Panc1 (cell line): ENCODE results near the gene DNAJC27. TPM values are rescaled to one million over a fixed set of nuclear protein-coding genes. Genes with fewer than 3 reads are reported as not detected.

Experiments
- ATAC-seq: fragments of 200-7000 bp; cut with Tn5 transposase; 2 replicates; pipeline ENCODE4 v1.9.1; 2020; ENCODE audit warnings: mild to moderate bottlenecking, moderate library complexity
- BruUV-seq: library from RNA; stranded (reverse); fragments of 400-500 nt; replicated peaks from 2 replicates; lab custom pipeline; 2021; lab: Mats Ljungman, UMichigan
- CTCF ChIA-PET: fragments of 300-600 bp; sonication (Branson Sonifier 250); formaldehyde crosslinking; loops from one replicate; lab custom pipeline; 2022; ENCODE audit warnings: antibody characterized with exemption; lab: Charles Lee
- POLR2A ChIA-PET: fragments of 300-600 bp; sonication (Branson Sonifier 250); formaldehyde crosslinking; loops from one replicate; lab custom pipeline; 2022; ENCODE audit warnings: antibody characterized with exemption; lab: Charles Lee
- DNase-seq: peaks from one replicate; pipeline ENCODE4 v3.0.0-alpha.2; 2010; ENCODE audit warnings: low read depth, low spot score
- H3K27ac ChIP-seq: 2 replicates; pipeline ENCODE4 v1.5.1; 2011; ENCODE audit warnings: mild to moderate bottlenecking, low read length, inconsistent platforms
- H3K27me3 ChIP-seq: fragments of 200-500 bp; sonication (Bioruptor generic); 2 replicates; pipeline ENCODE4 v1.6.0; 2014; ENCODE audit warnings: low read length, inconsistent platforms; ENCODE audit not compliant: control insufficient read depth, insufficient read depth
- H3K36me3 ChIP-seq: fragments of 200-500 bp; sonication (Bioruptor generic); 2 replicates; pipeline ENCODE4 v1.5.1; 2014; ENCODE audit warnings: inconsistent platforms, mild to moderate bottlenecking, low read length, moderate library complexity; ENCODE audit not compliant: control insufficient read depth, insufficient read depth
- H3K4me1 ChIP-seq: 2 replicates; pipeline ENCODE4 v1.5.1; 2011; ENCODE audit warnings: inconsistent platforms, mild to moderate bottlenecking, low read length, moderate library complexity; ENCODE audit not compliant: control insufficient read depth, insufficient read depth
- H3K4me3 ChIP-seq, 2 experiments: 2 replicates each; pipeline ENCODE4 v1.5.1; 2011 to 2012; ENCODE audit warnings: low read depth in 2 of 2, low read length in 2 of 2, mild to moderate bottlenecking in 2 of 2, inconsistent platforms in 1 of 2, moderate library complexity in 1 of 2
- H3K9me3 ChIP-seq: fragments of 200-500 bp; sonication (Bioruptor generic); 2 replicates; pipeline ENCODE4 v1.5.1; 2014; ENCODE audit warnings: low read depth, mild to moderate bottlenecking, inconsistent platforms, low read length, moderate library complexity; ENCODE audit not compliant: control insufficient read depth, insufficient read depth
- CTCF ChIP-seq: fragments of 450-650 bp; IDR thresholded peaks from 2 replicates; pipeline ENCODE4 v1.5.1; 2017; ENCODE audit warnings: mild to moderate bottlenecking
- POLR2AphosphoS5 ChIP-seq: IDR thresholded peaks from 2 replicates; pipeline ENCODE4 v1.6.1; 2012; ENCODE audit warnings: mild to moderate bottlenecking, low read depth, low read length, moderate library complexity
- SIN3A ChIP-seq: IDR thresholded peaks from 2 replicates; pipeline ENCODE4 v1.6.1; 2012; ENCODE audit warnings: low read depth, mild to moderate bottlenecking, low read length, moderate library complexity, borderline replicate concordance; ENCODE audit not compliant: insufficient read depth
- TCF7L2 ChIP-seq: IDR thresholded peaks from 2 replicates; pipeline ENCODE4 v1.6.1; 2011; ENCODE audit warnings: mild to moderate bottlenecking, low read depth, low read length, inconsistent platforms
- in situ Hi-C: cut with HindIII; loops from 2 replicates; pipeline ENCODE4 v1.10.0; 2016; ENCODE audit warnings: low sequenced_read_pairs, low pct_unique_long_range_greater_than_20kb
- intact Hi-C: fragments of 100-400 bp; cut with micrococcal nuclease; formaldehyde crosslinking; loops from one replicate; pipeline ENCODE4 v1.10.0; 2022; ENCODE audit not compliant: unreplicated experiment
- total RNA-seq: library from RNA; stranded (reverse); gene quantifications from one replicate; pipeline ENCODE4 v1.2.1, GENCODE V29; 2021; ENCODE audit not compliant: unreplicated experiment
- TF ChIP-seq, protein P1 (sequence below), 2 experiments: IDR thresholded peaks; 2 replicates each; pipeline ENCODE4 v1.6.1; 2011 to 2012; ENCODE audit warnings: low read depth in 2 of 2, control low read depth in 1 of 2, low read length in 1 of 2, mild to moderate bottlenecking in 1 of 2, moderate library complexity in 1 of 2; ENCODE audit not compliant: insufficient read depth in 1 of 2

DNAJC27 gene
- total RNA-seq, 1 experiment from 2014 or later = 4.9 TPM

- intact Hi-C loops (no loop called here), in situ Hi-C loops (no loop called here)
- BruUV-seq = no TSS peak
Measured at GRCh38 chr2:24971286-24971535, 544 bp downstream of the DNAJC27 start.

GRCh38 chr2:24970483-24971285, 1.1 kb downstream of the DNAJC27 start:
- Histone ChIP-seq H3K27me3 (no peaks in the 10 kb centered on the region), H3K36me3 (no peaks in the 10 kb centered on the region; the same call in 1 of the 2 replicates), H3K27ac (peak overlapping the region; percentile 97), H3K4me3 (peak overlapping the region; percentile 72 to 88), H3K9me3 (no peaks in the 10 kb centered on the region), H3K4me1 (peaks cover 6% of the 10 kb centered on the region; the same call in 1 of the 2 replicates)
- TF ChIP-seq CTCF (no peak), POLR2AphosphoS5 (no peak), SIN3A (no peak), TCF7L2 (no peak)
- TF ChIP-seq, protein P1, sequence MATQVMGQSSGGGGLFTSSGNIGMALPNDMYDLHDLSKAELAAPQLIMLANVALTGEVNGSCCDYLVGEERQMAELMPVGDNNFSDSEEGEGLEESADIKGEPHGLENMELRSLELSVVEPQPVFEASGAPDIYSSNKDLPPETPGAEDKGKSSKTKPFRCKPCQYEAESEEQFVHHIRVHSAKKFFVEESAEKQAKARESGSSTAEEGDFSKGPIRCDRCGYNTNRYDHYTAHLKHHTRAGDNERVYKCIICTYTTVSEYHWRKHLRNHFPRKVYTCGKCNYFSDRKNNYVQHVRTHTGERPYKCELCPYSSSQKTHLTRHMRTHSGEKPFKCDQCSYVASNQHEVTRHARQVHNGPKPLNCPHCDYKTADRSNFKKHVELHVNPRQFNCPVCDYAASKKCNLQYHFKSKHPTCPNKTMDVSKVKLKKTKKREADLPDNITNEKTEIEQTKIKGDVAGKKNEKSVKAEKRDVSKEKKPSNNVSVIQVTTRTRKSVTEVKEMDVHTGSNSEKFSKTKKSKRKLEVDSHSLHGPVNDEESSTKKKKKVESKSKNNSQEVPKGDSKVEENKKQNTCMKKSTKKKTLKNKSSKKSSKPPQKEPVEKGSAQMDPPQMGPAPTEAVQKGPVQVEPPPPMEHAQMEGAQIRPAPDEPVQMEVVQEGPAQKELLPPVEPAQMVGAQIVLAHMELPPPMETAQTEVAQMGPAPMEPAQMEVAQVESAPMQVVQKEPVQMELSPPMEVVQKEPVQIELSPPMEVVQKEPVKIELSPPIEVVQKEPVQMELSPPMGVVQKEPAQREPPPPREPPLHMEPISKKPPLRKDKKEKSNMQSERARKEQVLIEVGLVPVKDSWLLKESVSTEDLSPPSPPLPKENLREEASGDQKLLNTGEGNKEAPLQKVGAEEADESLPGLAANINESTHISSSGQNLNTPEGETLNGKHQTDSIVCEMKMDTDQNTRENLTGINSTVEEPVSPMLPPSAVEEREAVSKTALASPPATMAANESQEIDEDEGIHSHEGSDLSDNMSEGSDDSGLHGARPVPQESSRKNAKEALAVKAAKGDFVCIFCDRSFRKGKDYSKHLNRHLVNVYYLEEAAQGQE (IDR thresholded peaks at IDR 0.05; ENCODE audit: insufficient read depth in 1 of 2, low read depth in 2 of 2, low read length in 1 of 2) = no peak
- ATAC-seq = no peak; the same call in 1 of the 2 replicates
- in situ Hi-C loops (no loop called here), intact Hi-C loops (no loop called here)
- CTCF ChIA-PET = interaction anchor here (0.7 kb wide), 1 partner anchor 140 kb away, joined by 4 read pairs; no protein-coding TSS in a partner anchor
- DNase-seq = no peak
- TSS peak; percentile 78 for BruUV-seq
- POLR2A ChIA-PET = interaction anchor here (0.7 kb wide), 1 partner anchor 756 kb away, joined by 5 read pairs; no protein-coding TSS in a partner anchor

More at GRCh38 chr2:24971286-24971535, 544 bp downstream of the DNAJC27 start:
- ATAC-seq (peak; percentile 15), DNase-seq (no peak)
- Histone ChIP-seq H3K27me3 (no peaks in the 10 kb centered on the region), H3K4me1 (peaks cover 6% of the 10 kb centered on the region; the same call in 1 of the 2 replicates), H3K4me3 (peak overlapping the region; percentile 72 to 88), H3K36me3 (no peaks in the 10 kb centered on the region; the same call in 1 of the 2 replicates), H3K9me3 (no peaks in the 10 kb centered on the region), H3K27ac (peak overlapping the region; percentile 97)
- POLR2A ChIA-PET = no interaction called here
- TF ChIP-seq SIN3A (no peak), POLR2AphosphoS5 (no peak), CTCF (no peak), TCF7L2 (no peak)
- TF ChIP-seq, protein P1 (IDR thresholded peaks at IDR 0.05; ENCODE audit: insufficient read depth in 1 of 2, low read depth in 2 of 2, low read length in 1 of 2) = no peak
- CTCF ChIA-PET = no interaction called here
